Caco-2 (cell line): ENCODE measurements around the gene TMEM8B. TPM values are rescaled to one million over a fixed set of nuclear protein-coding genes. Genes with fewer than 3 reads are reported as not detected.
A peak's percentile ranks its signal among the peaks of the same experiment; 100 is the strongest.

Experiments
- BruUV-seq: library from RNA; stranded (reverse); fragments of 400-500 nt; replicated peaks from 2 replicates; lab custom pipeline; 2021; lab: Mats Ljungman, UMichigan
- CTCF ChIA-PET: fragments of 300-600 bp; sonication (Branson Sonifier 250); formaldehyde crosslinking; loops from one replicate; lab custom pipeline; 2022; ENCODE audit warnings: antibody characterized with exemption; lab: Charles Lee
- POLR2A ChIA-PET: fragments of 300-600 bp; sonication (Branson Sonifier 250); formaldehyde crosslinking; loops from one replicate; lab custom pipeline; 2022; ENCODE audit warnings: antibody characterized with exemption; lab: Charles Lee
- DNase-seq, 2 experiments: peaks; one replicate each; pipeline versions ENCODE4 v3.0.0 to v3.0.0-alpha.2; 2020 to 2022
- H3K27me3 ChIP-seq: replicated peaks from 2 replicates; pipeline ENCODE4 v1.6.0; 2011; ENCODE audit warnings: low read length; ENCODE audit not compliant: control insufficient read depth, insufficient read depth
- H3K36me3 ChIP-seq: 2 replicates; pipeline ENCODE4 v1.5.1; 2011; ENCODE audit warnings: low read length; ENCODE audit not compliant: control insufficient read depth, insufficient read depth
- H3K4me1 ChIP-seq: fragments of 250-450 bp; sonication (Bioruptor Pico); 2 replicates; pipeline ENCODE4 v1.5.1; 2020; ENCODE audit warnings: mild to moderate bottlenecking
- H3K4me3 ChIP-seq: 2 replicates; pipeline ENCODE4 v1.5.1; 2011; ENCODE audit warnings: low read depth, mild to moderate bottlenecking, control low read depth, low read length
- H3K9me3 ChIP-seq: fragments of 250-450 bp; sonication (Bioruptor Pico); 2 replicates; pipeline ENCODE4 v1.5.1; 2020; ENCODE audit warnings: mild to moderate bottlenecking, moderate library complexity
- H3K27ac Mint-ChIP-seq: one replicate; pipeline ENCODE4 v1.8.0; 2022; ENCODE audit warnings: mixed read lengths; ENCODE audit not compliant: unreplicated experiment
- H3K27me3 Mint-ChIP-seq: one replicate; pipeline ENCODE4 v1.8.0; 2022; ENCODE audit warnings: mixed read lengths; ENCODE audit not compliant: insufficient read depth, unreplicated experiment
- H3K36me3 Mint-ChIP-seq: one replicate; pipeline ENCODE4 v1.8.0; 2022; ENCODE audit warnings: mild to moderate bottlenecking, mixed read lengths; ENCODE audit not compliant: insufficient read depth, unreplicated experiment
- H3K4me1 Mint-ChIP-seq: one replicate; pipeline ENCODE4 v1.8.0; 2022; ENCODE audit warnings: low read depth, mixed read lengths; ENCODE audit not compliant: unreplicated experiment
- H3K4me3 Mint-ChIP-seq: one replicate; pipeline ENCODE4 v1.8.0; 2022; ENCODE audit warnings: mild to moderate bottlenecking, moderate library complexity, mixed read lengths; ENCODE audit not compliant: unreplicated experiment
- H3K9me3 Mint-ChIP-seq: one replicate; pipeline ENCODE4 v1.8.0; 2022; ENCODE audit warnings: mixed read lengths; ENCODE audit not compliant: unreplicated experiment
- intact Hi-C: fragments of 100-400 bp; cut with micrococcal nuclease; formaldehyde crosslinking; loops from one replicate; pipeline ENCODE4 v1.10.0; 2022; ENCODE audit not compliant: unreplicated experiment
- total RNA-seq: library from RNA; stranded (reverse); gene quantifications from 2 replicates; pipeline ENCODE4 v1.2.3, GENCODE V29; 2022
- TF ChIP-seq, protein P1 (sequence below), 2 experiments: fragments of 200-600 bp in 1 of 2; IDR thresholded peaks; 1 replicate in 1 of 2; 2 replicates in 1 of 2; pipeline versions ENCODE4 v1.5.1 to v1.8.0; 2011 to 2022; ENCODE audit warnings: antibody characterized with exemption in 1 of 2, control low read depth in 1 of 2, inconsistent platforms in 1 of 2, low read depth in 1 of 2, low read length in 1 of 2, mild to moderate bottlenecking in 1 of 2, moderate library complexity in 1 of 2; ENCODE audit not compliant: insufficient read depth in 1 of 2, severe bottlenecking in 1 of 2, unreplicated experiment in 1 of 2

TMEM8B gene
- total RNA-seq, 1 experiment from 2014 or later, result 4.9 TPM

DNA sequence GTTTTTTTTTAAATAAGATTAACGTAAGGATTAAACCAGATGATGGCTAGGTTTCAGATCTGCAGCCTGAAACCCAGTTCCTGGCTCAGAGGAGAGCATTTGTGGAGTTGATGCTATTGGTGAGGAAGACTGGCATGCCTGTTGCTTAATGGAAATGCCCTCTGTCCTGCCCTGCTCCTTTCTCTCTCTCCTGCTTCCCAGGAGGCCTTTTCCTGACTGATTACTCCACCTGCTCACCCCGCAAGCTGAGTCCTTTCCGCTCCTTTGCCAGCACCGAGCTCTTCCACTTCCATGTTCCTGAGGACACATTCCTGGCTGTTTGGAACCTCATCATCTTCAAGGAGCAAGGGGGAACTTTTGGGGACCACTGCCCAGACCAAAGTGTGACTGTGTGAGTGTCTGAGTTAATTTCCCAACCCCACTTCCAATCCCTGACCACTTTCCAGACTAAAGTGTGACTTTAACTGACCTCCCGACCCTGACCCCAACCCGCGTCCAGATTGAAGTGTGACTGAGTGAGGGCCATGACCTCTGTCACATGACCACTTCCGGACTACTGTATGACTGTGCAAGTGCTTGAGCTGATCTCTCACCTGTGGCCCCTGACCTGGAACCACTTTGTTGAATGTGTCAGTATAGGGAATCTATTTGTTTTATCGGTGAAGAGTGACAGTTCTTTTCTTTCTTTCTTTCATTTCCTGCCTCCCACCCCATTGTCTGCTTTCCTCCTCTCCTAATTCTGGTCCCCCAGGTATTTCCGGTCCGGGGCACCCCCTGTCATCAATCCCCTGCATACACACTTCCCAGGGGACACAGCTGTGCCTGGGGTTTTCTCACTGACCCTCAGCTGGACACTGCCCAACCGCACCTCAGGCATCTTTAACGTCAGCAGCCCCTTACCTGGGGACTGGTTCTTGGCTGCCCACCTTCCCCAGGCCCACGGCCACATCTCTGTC lies 5.5 kb downstream of the TMEM8B start:
- CTCF ChIA-PET, result interaction anchor here (0.6 to 2.1 kb wide), 6 partner anchors 8 to 353 kb away, joined by 3 to 8 read pairs (median 4); no protein-coding TSS in a partner anchor
- BruUV-seq, result no TSS peak
- no peaks in the 10 kb centered on the region for H3K27me3 Mint-ChIP-seq
- no peak overlapping the region for H3K27ac Mint-ChIP-seq
- no peaks in the 10 kb centered on the region for H3K27me3 ChIP-seq
- peaks cover 18% of the 10 kb centered on the region for H3K4me1 ChIP-seq
- no peak for DNase-seq
- peaks cover 7% of the 10 kb centered on the region for H3K36me3 Mint-ChIP-seq
- H3K4me1 Mint-ChIP-seq, result peaks cover 22% of the 10 kb centered on the region
- H3K4me3 Mint-ChIP-seq, result no peak overlapping the region
- intact Hi-C loops, result no loop called here
- H3K9me3 Mint-ChIP-seq, result no peaks in the 10 kb centered on the region
- POLR2A ChIA-PET, result no interaction called here
- H3K4me3 ChIP-seq, result no peak overlapping the region
- no peaks in the 10 kb centered on the region for H3K9me3 ChIP-seq
- peaks cover 3% of the 10 kb centered on the region; the same call in 1 of the 2 replicates for H3K36me3 ChIP-seq
- TF ChIP-seq, protein P1, sequence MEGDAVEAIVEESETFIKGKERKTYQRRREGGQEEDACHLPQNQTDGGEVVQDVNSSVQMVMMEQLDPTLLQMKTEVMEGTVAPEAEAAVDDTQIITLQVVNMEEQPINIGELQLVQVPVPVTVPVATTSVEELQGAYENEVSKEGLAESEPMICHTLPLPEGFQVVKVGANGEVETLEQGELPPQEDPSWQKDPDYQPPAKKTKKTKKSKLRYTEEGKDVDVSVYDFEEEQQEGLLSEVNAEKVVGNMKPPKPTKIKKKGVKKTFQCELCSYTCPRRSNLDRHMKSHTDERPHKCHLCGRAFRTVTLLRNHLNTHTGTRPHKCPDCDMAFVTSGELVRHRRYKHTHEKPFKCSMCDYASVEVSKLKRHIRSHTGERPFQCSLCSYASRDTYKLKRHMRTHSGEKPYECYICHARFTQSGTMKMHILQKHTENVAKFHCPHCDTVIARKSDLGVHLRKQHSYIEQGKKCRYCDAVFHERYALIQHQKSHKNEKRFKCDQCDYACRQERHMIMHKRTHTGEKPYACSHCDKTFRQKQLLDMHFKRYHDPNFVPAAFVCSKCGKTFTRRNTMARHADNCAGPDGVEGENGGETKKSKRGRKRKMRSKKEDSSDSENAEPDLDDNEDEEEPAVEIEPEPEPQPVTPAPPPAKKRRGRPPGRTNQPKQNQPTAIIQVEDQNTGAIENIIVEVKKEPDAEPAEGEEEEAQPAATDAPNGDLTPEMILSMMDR (IDR thresholded peaks at IDR 0.05; ENCODE audit: insufficient read depth in 1 of 2, low read depth in 1 of 2, low read length in 1 of 2, severe bottlenecking in 1 of 2, unreplicated experiment in 1 of 2), result no peak

DNA sequence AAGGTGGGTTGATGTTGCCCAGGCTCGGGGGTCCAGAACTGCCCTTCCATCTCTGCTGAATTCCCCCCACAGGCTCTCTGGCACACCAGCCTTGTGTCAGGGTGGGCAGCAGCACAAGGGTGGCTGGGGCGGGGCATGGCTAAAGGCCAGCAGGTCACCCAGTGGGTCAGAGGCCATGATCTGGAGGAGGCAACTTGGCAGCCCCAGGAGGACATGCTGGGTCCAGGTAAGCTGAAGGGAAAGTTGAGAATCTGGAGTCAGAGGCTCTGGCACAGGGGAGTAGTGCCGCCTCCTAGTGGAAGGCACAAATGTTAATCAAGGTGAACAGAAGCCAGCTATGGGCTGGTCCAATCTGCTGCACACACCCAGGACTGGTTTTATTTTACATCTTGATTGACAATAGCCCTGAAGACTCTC lies 6.2 kb downstream of the TMEM8B start:
- H3K27ac Mint-ChIP-seq, result no peak overlapping the region
- no peaks in the 10 kb centered on the region for H3K27me3 Mint-ChIP-seq
- H3K4me3 ChIP-seq, result no peak overlapping the region
- intact Hi-C loops, result no loop called here
- peaks cover 3% of the 10 kb centered on the region; the same call in 1 of the 2 replicates for H3K36me3 ChIP-seq
- POLR2A ChIA-PET, result no interaction called here
- H3K4me1 ChIP-seq, result peaks cover 14% of the 10 kb centered on the region
- H3K4me1 Mint-ChIP-seq, result peaks cover 18% of the 10 kb centered on the region
- CTCF ChIA-PET, result interaction anchor here (0.9 to 2.1 kb wide), 6 partner anchors 9 to 70 kb away, joined by 3 to 8 read pairs (median 4); partner anchors contain the start of gene SPAG8
- H3K4me3 Mint-ChIP-seq, result no peak overlapping the region
- peaks cover 7% of the 10 kb centered on the region for H3K36me3 Mint-ChIP-seq
- BruUV-seq, result no TSS peak
- no peaks in the 10 kb centered on the region for H3K27me3 ChIP-seq
- TF ChIP-seq, protein P1 (IDR thresholded peaks at IDR 0.05; ENCODE audit: insufficient read depth in 1 of 2, low read depth in 1 of 2, low read length in 1 of 2, severe bottlenecking in 1 of 2, unreplicated experiment in 1 of 2), result no peak
- no peaks in the 10 kb centered on the region for H3K9me3 Mint-ChIP-seq
- no peak for DNase-seq
- H3K9me3 ChIP-seq, result no peaks in the 10 kb centered on the region

- DNase-seq, result peak in 1 of 2 experiments; percentile 12
- no peaks in the 10 kb centered on the region for H3K27me3 Mint-ChIP-seq
- ChIA-PET POLR2A (no interaction called here), CTCF (interaction anchor here (0.9 to 2.1 kb wide), 6 partner anchors 10 to 70 kb away, joined by 3 to 8 read pairs (median 4); partner anchors contain the start of gene SPAG8)
- H3K36me3 Mint-ChIP-seq, result peaks cover 5% of the 10 kb centered on the region
- TF ChIP-seq, protein P1 (IDR thresholded peaks at IDR 0.05; ENCODE audit: insufficient read depth in 1 of 2, low read depth in 1 of 2, low read length in 1 of 2, severe bottlenecking in 1 of 2, unreplicated experiment in 1 of 2), result no peak
- no peak overlapping the region for H3K4me3 Mint-ChIP-seq
- Histone ChIP-seq H3K4me3 (no peak overlapping the region), H3K9me3 (no peaks in the 10 kb centered on the region), H3K36me3 (peaks cover 3% of the 10 kb centered on the region; the same call in 1 of the 2 replicates), H3K4me1 (peaks cover 14% of the 10 kb centered on the region), H3K27me3 (no peaks in the 10 kb centered on the region)
- no peak overlapping the region for H3K27ac Mint-ChIP-seq
- H3K9me3 Mint-ChIP-seq, result no peaks in the 10 kb centered on the region
- BruUV-seq, result no TSS peak
- peaks cover 23% of the 10 kb centered on the region for H3K4me1 Mint-ChIP-seq
- intact Hi-C loops, result no loop called here
Measured at GRCh38 chr9:35835766-35836165, 6.7 kb downstream of the TMEM8B start.
